GM21423 (cell line): ENCODE data around the gene P3H3.

Experiments used
- ATAC-seq: cut with Tn5 transposase; IDR thresholded peaks from one replicate; pipeline ENCODE4 v1.9.1; 2021; ENCODE audit warnings: mild to moderate bottlenecking, moderate library complexity; ENCODE audit not compliant: unreplicated experiment

Gene P3H3

DNA sequence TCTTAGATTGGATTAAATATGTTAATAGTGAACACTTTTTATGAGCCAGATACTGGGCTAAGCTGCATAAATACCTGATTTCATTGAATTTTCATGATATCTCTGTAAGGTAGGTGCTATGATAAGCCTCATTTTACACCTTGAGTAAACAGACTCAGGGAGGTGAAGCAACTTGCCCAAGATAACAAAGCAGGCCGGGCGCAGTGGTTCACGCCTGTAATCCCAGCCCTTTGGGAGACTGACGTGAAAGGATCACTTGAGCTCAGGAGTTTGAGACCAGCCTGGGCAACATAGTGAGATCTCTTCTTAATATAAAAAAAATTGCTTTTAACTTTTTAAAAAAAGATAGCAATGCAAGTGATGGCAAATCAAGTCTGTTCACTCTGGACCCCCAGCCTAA is 13.9 kb downstream of the P3H3 start:
- no peak for ATAC-seq

DNA sequence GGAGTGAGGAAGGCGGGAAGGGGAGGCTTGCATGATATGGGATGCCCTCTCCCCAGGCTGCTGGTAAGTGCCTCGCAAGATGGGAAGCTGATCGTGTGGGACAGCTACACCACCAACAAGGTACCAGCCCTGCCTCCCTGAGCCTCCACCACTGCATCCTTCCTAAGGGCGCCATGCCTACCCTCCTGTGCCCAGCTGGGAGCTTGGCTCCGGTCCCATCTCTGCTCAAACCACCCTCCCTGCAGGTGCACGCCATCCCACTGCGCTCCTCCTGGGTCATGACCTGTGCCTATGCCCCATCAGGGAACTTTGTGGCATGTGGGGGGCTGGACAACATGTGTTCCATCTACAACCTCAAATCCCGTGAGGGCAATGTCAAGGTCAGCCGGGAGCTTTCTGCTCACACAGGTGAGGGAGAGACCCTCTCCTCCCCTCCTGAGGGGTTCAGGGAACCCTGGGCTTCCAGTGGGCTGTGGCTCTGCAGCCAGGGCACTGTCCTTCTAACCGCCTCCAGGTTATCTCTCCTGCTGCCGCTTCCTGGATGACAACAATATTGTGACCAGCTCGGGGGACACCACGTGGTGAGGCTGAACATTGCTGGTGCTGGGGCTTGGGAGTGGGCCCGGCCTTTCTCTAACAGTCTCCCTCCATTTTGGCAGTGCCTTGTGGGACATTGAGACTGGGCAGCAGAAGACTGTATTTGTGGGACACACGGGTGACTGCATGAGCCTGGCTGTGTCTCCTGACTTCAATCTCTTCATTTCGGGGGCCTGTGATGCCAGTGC is 15.1 kb downstream of the P3H3 start:
- ATAC-seq, result no peak

DNA sequence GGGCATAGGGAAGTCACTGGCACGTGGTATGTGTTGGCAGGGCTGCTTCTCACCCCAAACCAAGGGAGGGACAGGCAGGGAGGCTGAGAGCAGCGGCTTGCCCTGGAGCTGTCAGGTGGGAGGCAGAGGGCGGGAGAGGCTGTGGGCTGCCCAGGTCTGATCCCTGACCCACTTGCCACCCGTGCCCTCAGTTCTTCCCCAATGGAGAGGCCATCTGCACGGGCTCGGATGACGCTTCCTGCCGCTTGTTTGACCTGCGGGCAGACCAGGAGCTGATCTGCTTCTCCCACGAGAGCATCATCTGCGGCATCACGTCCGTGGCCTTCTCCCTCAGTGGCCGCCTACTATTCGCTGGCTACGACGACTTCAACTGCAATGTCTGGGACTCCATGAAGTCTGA is 17.2 kb downstream of the P3H3 start:
- ATAC-seq, result no peak

GRCh38 chr12:6846316-6846869 is 18.2 kb downstream of the P3H3 start:
- ATAC-seq, result no peak

- no peak for ATAC-seq
Measured at GRCh38 chr12:6847676-6848075, 19.5 kb downstream of the P3H3 start.

- no peak for ATAC-seq
Measured at GRCh38 chr12:6849427-6849826, 21.2 kb downstream of the P3H3 start.

- no peak for ATAC-seq
Measured at GRCh38 chr12:6849976-6850560, 21.9 kb downstream of the P3H3 start.

DNA sequence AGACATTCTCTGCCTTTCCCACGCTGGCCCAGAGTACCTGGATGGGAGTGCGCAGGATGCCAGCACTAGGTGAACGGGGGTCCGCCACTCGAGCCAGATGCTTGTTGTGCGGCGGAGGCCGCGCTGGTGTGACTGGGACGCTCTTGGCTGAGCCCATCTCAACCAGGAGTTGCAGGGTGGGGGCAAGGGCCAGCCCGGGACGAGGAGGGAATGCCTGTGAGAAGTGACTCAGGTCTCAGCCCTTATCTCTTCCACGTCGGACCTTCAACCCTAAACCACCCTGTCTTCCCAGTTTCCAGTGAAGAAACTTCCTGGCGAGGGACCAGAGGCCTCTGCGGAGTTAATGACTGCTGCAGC is 22.6 kb downstream of the P3H3 start:
- ATAC-seq, result no peak

DNA sequence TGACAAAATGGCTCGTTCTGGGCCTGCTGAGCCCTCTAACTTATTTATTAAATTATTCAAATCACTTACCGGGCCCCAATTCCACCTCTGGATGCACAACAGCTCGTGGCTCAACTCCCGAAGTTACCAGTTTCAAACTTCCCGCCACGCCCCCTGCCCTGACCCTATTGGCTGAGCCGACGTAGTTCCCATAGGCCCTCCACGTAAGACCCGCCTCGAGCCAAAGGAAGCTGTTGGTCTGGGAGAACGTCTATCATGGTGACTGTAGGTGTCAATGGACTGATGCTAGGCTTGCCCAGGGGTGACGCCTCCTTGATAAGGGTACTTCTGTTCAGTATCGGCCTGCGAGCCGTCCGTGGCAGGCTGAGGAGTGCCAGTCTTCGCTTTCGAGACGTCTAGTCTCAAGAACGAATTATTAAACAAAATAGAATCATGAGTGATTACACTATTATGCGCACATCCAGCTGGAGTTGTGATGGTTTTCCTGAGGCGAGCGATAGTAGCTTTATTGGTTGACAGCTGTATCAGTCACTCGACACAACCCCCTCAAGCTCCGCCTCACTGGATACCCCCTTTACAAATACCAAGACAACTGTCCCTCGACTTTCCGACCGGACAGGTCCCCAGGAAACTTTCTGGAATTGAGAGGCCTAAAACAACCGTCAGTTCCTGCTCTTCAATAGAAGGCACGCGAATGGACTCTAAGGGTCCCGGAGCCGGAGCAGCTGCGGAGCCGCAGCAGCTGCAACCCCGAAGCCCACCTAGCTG is 23.1 kb downstream of the P3H3 start, which contains the start of gene CDCA3:
TSS of gene CDCA3 (minus strand) at position 134 of the 768 bp plus-strand sequence. CDS start 334 bp downstream, outside the sequence.
- ATAC-seq, result peak; percentile 42

DNA sequence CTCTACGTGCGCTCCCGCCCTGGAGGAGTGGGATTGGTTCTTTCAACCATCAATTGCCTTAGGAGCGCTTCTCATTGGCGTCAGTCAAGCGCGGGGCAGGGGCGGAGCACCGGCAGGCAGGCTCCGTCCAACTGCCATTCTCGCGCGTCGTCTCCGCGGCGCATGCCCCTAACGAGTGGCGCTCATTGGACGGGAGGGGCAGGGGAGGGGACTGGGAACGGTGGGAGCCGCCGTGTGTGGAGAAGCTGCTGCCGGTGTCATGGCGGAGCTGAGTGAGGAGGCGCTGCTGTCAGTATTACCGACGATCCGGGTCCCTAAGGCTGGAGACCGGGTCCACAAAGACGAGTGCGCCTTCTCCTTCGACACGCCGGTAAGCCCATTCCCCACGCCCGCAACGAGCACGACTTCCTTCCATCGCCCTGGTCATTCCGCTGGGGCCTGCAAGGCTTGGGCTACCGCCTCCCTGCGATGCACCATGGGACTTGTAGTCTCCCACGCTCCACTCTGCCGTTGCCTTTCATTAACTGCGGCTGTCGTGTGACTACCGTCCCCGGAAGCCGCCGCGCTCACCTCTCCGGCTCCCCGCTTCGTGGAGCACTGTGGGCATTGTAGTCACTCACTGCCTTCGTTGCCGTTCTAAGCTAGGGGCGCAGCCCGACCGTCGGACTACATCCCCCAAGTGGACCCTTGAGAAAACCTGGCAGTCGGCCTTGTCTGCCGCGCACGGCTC is 23.9 kb downstream of the P3H3 start, which contains the start of gene USP5:
TSS of gene USP5 (plus strand) at position 230 of the 730 bp plus-strand sequence. CDS start at position 260, 30 bp downstream.
- peak; percentile 72 for ATAC-seq

- ATAC-seq, result no peak
Measured at GRCh38 chr12:6852651-6853354, 24.6 kb downstream of the P3H3 start.

- ATAC-seq, result no peak
Measured at GRCh38 chr12:6853626-6854025, 25.4 kb downstream of the P3H3 start.

- no peak for ATAC-seq
Measured at GRCh38 chr12:6854036-6854435, 25.8 kb downstream of the P3H3 start.

DNA sequence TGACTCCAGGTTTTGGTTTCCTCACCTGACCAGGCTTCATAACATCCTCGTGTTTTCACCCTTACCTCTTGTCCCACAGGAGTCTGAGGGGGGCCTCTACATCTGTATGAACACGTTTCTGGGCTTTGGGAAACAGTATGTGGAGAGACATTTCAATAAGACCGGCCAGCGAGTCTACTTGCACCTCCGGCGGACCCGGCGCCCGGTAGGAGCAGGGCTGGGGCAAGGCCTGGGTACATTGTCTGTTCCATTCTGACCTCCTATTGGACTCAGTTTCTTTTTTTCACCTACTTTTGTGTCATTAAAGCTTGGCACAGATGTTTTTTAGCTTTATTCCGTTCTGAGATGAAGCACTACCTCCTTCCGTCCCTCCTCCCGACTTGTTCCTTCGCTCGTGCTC is 27.1 kb downstream of the P3H3 start:
- no peak for ATAC-seq

DNA sequence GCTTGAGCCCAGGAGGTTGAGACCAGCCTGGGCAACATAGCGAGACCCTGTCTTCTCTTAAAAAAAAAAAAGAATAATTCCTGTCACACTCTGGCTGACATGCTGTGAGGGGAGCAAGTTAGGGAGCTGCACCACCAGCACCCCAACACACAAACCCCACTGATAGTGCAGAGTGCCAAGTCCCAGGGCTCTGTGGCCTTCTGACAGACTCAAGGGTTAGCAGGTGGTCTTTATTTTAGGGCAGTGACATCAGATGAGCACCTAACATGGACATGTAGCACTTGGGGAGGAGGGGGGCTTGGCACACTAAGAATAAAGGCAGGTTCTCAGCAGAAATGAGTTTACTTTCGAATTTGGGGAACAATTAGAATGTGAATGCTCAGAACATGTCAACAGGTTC is 30.6 kb downstream of the P3H3 start:
- ATAC-seq, result no peak

GRCh38 chr12:6860116-6860515 is 31.9 kb downstream of the P3H3 start:
- no peak for ATAC-seq

GRCh38 chr12:6860942-6861341 is 32.7 kb downstream of the P3H3 start:
- ATAC-seq, result no peak

- no peak for ATAC-seq
Measured at GRCh38 chr12:6861391-6861790, 33.2 kb downstream of the P3H3 start.

GRCh38 chr12:6863033-6863432 is 34.8 kb downstream of the P3H3 start:
- ATAC-seq, result no peak
